SK-N-SH treated with all-trans-retinoic acid at 6 μM for 48 hours (cell line): ENCODE measurements around the gene MC5R.

Experiments used
- CSDC2 ChIP-seq: fragments of 250-450 bp; sonication (Bioruptor Pico); IDR thresholded peaks from 2 replicates; pipeline ENCODE4 v1.5.0; 2020; ENCODE audit warnings: mild to moderate bottlenecking, moderate library complexity
- OSR1 ChIP-seq: fragments of 250-450 bp; sonication (Bioruptor Pico); IDR thresholded peaks from 2 replicates; pipeline ENCODE4 v1.8.0; 2022; ENCODE audit warnings: moderate library complexity, mild to moderate bottlenecking, inconsistent platforms
- PATZ1 ChIP-seq: fragments of 250-450 bp; sonication (Bioruptor Pico); IDR thresholded peaks from 2 replicates; pipeline ENCODE4 v1.8.0; 2020; ENCODE audit warnings: mild to moderate bottlenecking, moderate library complexity, borderline replicate concordance
- SNAI2 ChIP-seq: fragments of 250-450 bp; sonication (Bioruptor Pico); IDR thresholded peaks from 2 replicates; pipeline ENCODE4 v1.5.0; 2020; ENCODE audit warnings: mild to moderate bottlenecking, moderate library complexity
- TOX ChIP-seq: fragments of 250-450 bp; sonication (Bioruptor Pico); IDR thresholded peaks from 2 replicates; pipeline ENCODE4 v1.8.0; 2021; ENCODE audit warnings: mild to moderate bottlenecking, moderate library complexity, borderline replicate concordance
- ZC3H10 ChIP-seq: fragments of 250-450 bp; sonication (Bioruptor Pico); IDR thresholded peaks from 2 replicates; pipeline ENCODE4 v1.5.1; 2021; ENCODE audit warnings: mild to moderate bottlenecking, moderate library complexity
- ZFP3 ChIP-seq: fragments of 250-450 bp; sonication (Bioruptor Pico); IDR thresholded peaks from 2 replicates; pipeline ENCODE4 v1.5.0; 2020; ENCODE audit warnings: mild to moderate bottlenecking, moderate library complexity
- ZNF70 ChIP-seq: fragments of 450-650 bp; formaldehyde crosslinking; IDR thresholded peaks from 2 replicates; pipeline ENCODE4 v1.5.0; 2020; ENCODE audit warnings: mild to moderate bottlenecking, moderate library complexity
- ZNF8 ChIP-seq: fragments of 450-650 bp; formaldehyde crosslinking; IDR thresholded peaks from 2 replicates; pipeline ENCODE4 v1.5.0; 2020; ENCODE audit warnings: mild to moderate bottlenecking, moderate library complexity

DNA sequence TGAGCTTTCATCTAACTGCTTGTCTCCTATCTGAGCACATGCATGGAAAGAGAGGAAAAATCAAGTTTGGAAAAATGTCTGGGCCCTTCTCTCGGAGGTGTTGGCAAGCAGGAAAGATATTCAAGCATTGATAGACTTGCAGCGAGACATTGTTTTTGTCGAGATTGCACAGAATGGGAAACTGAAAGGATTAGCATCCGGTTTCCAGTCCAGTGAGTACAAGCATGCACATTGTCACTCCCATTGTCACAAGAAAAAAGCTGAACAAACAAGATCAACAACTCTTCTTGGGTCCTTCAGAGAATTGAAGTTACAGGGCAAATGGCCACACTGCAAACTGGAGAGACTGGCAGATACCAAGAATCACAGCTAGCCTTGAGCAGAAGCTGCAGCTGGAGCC is 19.6 kb upstream of the MC5R start:
- TF ChIP-seq SNAI2 (CRISPR knock-in tag) = no peak
- TF ChIP-seq TOX (CRISPR knock-in tag) = no peak
- no peak for TF ChIP-seq OSR1 (CRISPR knock-in tag)
- TF ChIP-seq ZNF70 (CRISPR knock-in tag) = no peak
- no peak for TF ChIP-seq ZFP3 (CRISPR knock-in tag)
- no peak for TF ChIP-seq PATZ1 (CRISPR knock-in tag)
- TF ChIP-seq ZNF8 = no peak
- no peak for TF ChIP-seq ZC3H10 (CRISPR knock-in tag)
- TF ChIP-seq CSDC2 = no peak
